HT1080 (cell line): ENCODE measurements around the gene GNAS-AS1. TPM values are rescaled to one million over a fixed set of nuclear protein-coding genes. Genes with fewer than 3 reads are reported as not detected.

Source experiments
- DNase-seq: peaks from one replicate; pipeline ENCODE4 v3.0.0-alpha.2; 2015; ENCODE audit warnings: low read depth
- polyA plus RNA-seq, 2 experiments: library from polyadenylated mRNA; depleted of rRNA; stranded (reverse); fragments of >200 nt; gene quantifications; 2 replicates each; pipeline ENCODE4 v1.2.3, GENCODE V29; 2015
- total RNA-seq: library from RNA; depleted of rRNA; stranded (reverse); fragments of >200 nt; shearing (Covaris generic); gene quantifications from 2 replicates; pipeline ENCODE4 v1.2.3, GENCODE V29; 2014; rRNA removed

Gene GNAS-AS1
- total RNA-seq = 5.0 and 6.0 TPM in 2 replicates
- 2.7 and 4.4 TPM in 2 replicates for polyA plus RNA-seq (2015; cell fraction: cytosol; rRNA removed)
- 1.8 and 2.2 TPM in 2 replicates for polyA plus RNA-seq (2015; cell fraction: nucleus; rRNA removed)

- peak; percentile 84 for DNase-seq
Measured at GRCh38 chr20:58850693-58851174, at the start of gene GNAS-AS1. Gene GNAS-AS1, minus strand, starts transcription at chr20:58850902.

- no peak for DNase-seq
Measured at GRCh38 chr20:58900397-58900796, 49.7 kb upstream of the GNAS-AS1 start.

GRCh38 chr20:58899512-58899911 lies 48.8 kb upstream of the GNAS-AS1 start:
- no peak for DNase-seq

GRCh38 chr20:58898629-58899408 lies 48.1 kb upstream of the GNAS-AS1 start:
- no peak for DNase-seq

GRCh38 chr20:58897488-58897887 lies 46.8 kb upstream of the GNAS-AS1 start:
- DNase-seq = no peak

GRCh38 chr20:58896820-58897219 lies 46.1 kb upstream of the GNAS-AS1 start:
- DNase-seq = no peak

GRCh38 chr20:58895448-58896180 lies 44.9 kb upstream of the GNAS-AS1 start:
- DNase-seq = no peak

- no peak for DNase-seq
Measured at GRCh38 chr20:58894652-58895447, 44.1 kb upstream of the GNAS-AS1 start.

GRCh38 chr20:58893355-58894120 lies 42.8 kb upstream of the GNAS-AS1 start:
- DNase-seq = no peak

- no peak for DNase-seq
Measured at GRCh38 chr20:58892932-58893224, 42.2 kb upstream of the GNAS-AS1 start.

GRCh38 chr20:58892141-58892931 lies 41.6 kb upstream of the GNAS-AS1 start:
- DNase-seq = peak; percentile 62

GRCh38 chr20:58891718-58892140 lies 41.0 kb upstream of the GNAS-AS1 start:
- peak; percentile 8 for DNase-seq

- DNase-seq = peak; percentile 7
Measured at GRCh38 chr20:58891086-58891717, 40.5 kb upstream of the GNAS-AS1 start.

GRCh38 chr20:58890518-58891085 lies 39.9 kb upstream of the GNAS-AS1 start:
- DNase-seq = peak; percentile 59

- DNase-seq = no peak
Measured at GRCh38 chr20:58889798-58890517, 39.3 kb upstream of the GNAS-AS1 start.

- no peak for DNase-seq
Measured at GRCh38 chr20:58889334-58889760, 38.6 kb upstream of the GNAS-AS1 start.

- peak; percentile 69 for DNase-seq
Measured at GRCh38 chr20:58888521-58889333, 38.0 kb upstream of the GNAS-AS1 start.
